Neural cell (in vitro differentiated cells): ENCODE results near the gene OR1N2. TPM values are rescaled to one million over a fixed set of nuclear protein-coding genes. Genes with fewer than 3 reads are reported as not detected.
"Not testable (repeated sequence)": the region's sequence is repeated elsewhere in the genome, so short reads cannot be mapped to it uniquely, and the experiment has no call there.

Experiments used
- H2AFZ ChIP-seq: fragments of 200-600, 300-800 bp; sonication (generic), shearing (Covaris generic); 2 replicates; pipeline ENCODE4 v1.6.0; 2014; ENCODE audit warnings: low read depth, mild to moderate bottlenecking, antibody characterized with exemption, low read length, moderate library complexity
- H3F3A ChIP-seq: fragments of 200-600 bp; shearing (Covaris generic); 2 replicates; pipeline ENCODE4 v1.6.1; 2016; ENCODE audit warnings: mild to moderate bottlenecking, moderate library complexity, mixed read lengths, antibody characterized with exemption, low read length; ENCODE audit not compliant: insufficient read depth, poor library complexity, severe bottlenecking
- H3K27ac ChIP-seq: fragments of 200-600, 300-800 bp; sonication (generic), shearing (Covaris generic); 2 replicates; pipeline ENCODE4 v1.5.1; 2014; ENCODE audit warnings: mild to moderate bottlenecking, low read length, moderate library complexity
- H3K27me3 ChIP-seq: fragments of 300-800, 200-600 bp; sonication (generic), shearing (Covaris generic); 2 replicates; pipeline ENCODE4 v1.6.0; 2014; ENCODE audit warnings: mild to moderate bottlenecking, low read depth, low read length, moderate library complexity; ENCODE audit not compliant: insufficient read depth
- H3K36me3 ChIP-seq: fragments of 300-800, 200-600 bp; sonication (generic), shearing (Covaris generic); 2 replicates; pipeline ENCODE4 v1.5.1; 2014; ENCODE audit warnings: mild to moderate bottlenecking, antibody characterized with exemption, low read length, moderate library complexity; ENCODE audit not compliant: insufficient read depth
- H3K4me2 ChIP-seq: fragments of 300-800, 200-600 bp; sonication (generic), shearing (Covaris generic); 2 replicates; pipeline ENCODE4 v1.6.0; 2014; ENCODE audit warnings: mild to moderate bottlenecking, low read length
- H3K4me3 ChIP-seq: fragments of 300-800, 200-600 bp; sonication (generic), shearing (Covaris generic); 2 replicates; pipeline ENCODE4 v1.5.1; 2014; ENCODE audit warnings: mild to moderate bottlenecking, low read length, moderate library complexity
- H3K79me2 ChIP-seq: fragments of 200-600 bp; shearing (Covaris generic); replicated peaks from 2 replicates; pipeline ENCODE4 v1.6.0; 2014; ENCODE audit warnings: mild to moderate bottlenecking, low read length, moderate library complexity; ENCODE audit not compliant: insufficient read depth
- H3K9ac ChIP-seq: fragments of 300-800, 200-600 bp; sonication (generic), shearing (Covaris generic); 2 replicates; pipeline ENCODE4 v1.6.1; 2016; ENCODE audit warnings: mild to moderate bottlenecking, low read length, mixed read lengths
- H3K9me2 ChIP-seq: fragments of 200-600 bp; shearing (Covaris generic); 2 replicates; pipeline ENCODE4 v1.6.1; 2016; ENCODE audit warnings: mild to moderate bottlenecking, low read length, mixed read lengths; ENCODE audit not compliant: insufficient read depth
- H3K9me3 ChIP-seq: fragments of 200-600, 300-800 bp; sonication (generic), shearing (Covaris generic); 2 replicates; pipeline ENCODE4 v1.6.1; 2016; ENCODE audit warnings: mild to moderate bottlenecking, mixed run types, low read length, moderate library complexity, mixed read lengths
- H4K20me1 ChIP-seq: fragments of 200-600 bp; shearing (Covaris generic); 2 replicates; pipeline ENCODE4 v1.6.1; 2016; ENCODE audit warnings: mild to moderate bottlenecking, mixed run types; ENCODE audit not compliant: insufficient read depth
- EP300 ChIP-seq: fragments of 450-650 bp; conservative IDR thresholded peaks from 2 replicates; pipeline ENCODE4 v1.6.1; 2014; ENCODE audit warnings: antibody characterized with exemption, mild to moderate bottlenecking, moderate library complexity; ENCODE audit not compliant: poor library complexity, severe bottlenecking
- EZH2 ChIP-seq: fragments of 200-600, 300-800 bp; shearing (Covaris generic), sonication (generic); IDR thresholded peaks from 2 replicates; pipeline ENCODE4 v1.6.1; 2014; ENCODE audit warnings: antibody characterized with exemption, low read length, borderline replicate concordance, mild to moderate bottlenecking; ENCODE audit not compliant: insufficient read depth, poor library complexity, severe bottlenecking
- MXI1 ChIP-seq: fragments of 450-650 bp; conservative IDR thresholded peaks from 2 replicates; pipeline ENCODE4 v1.6.1; 2014; ENCODE audit warnings: antibody characterized with exemption, mild to moderate bottlenecking; ENCODE audit not compliant: poor library complexity, severe bottlenecking
- POLR2AphosphoS5 ChIP-seq: IDR thresholded peaks from 2 replicates; pipeline ENCODE4 v1.6.1; 2012
- RAD21 ChIP-seq: fragments of 450-650 bp; conservative IDR thresholded peaks from 2 replicates; pipeline ENCODE4 v1.6.1; 2014; ENCODE audit warnings: antibody characterized with exemption, mild to moderate bottlenecking, moderate library complexity
- SMC3 ChIP-seq: fragments of 450-650 bp; conservative IDR thresholded peaks from 2 replicates; pipeline ENCODE4 v1.6.1; 2014; ENCODE audit warnings: antibody characterized with exemption, mild to moderate bottlenecking, moderate library complexity; ENCODE audit not compliant: poor library complexity
- TAF1 ChIP-seq: IDR thresholded peaks from 2 replicates; pipeline ENCODE4 v1.6.1; 2012; ENCODE audit warnings: low read depth
- polyA plus RNA-seq: library from polyadenylated mRNA; depleted of rRNA; stranded (reverse); fragments of >200 nt; gene quantifications from 2 replicates; pipeline ENCODE4 v1.2.3, GENCODE V29; 2014
- TF ChIP-seq, protein P1 (sequence below): IDR thresholded peaks from 2 replicates; pipeline ENCODE4 v1.6.1; 2012; ENCODE audit warnings: borderline replicate concordance
- TF ChIP-seq, protein P2 (sequence below): fragments of 450-650 bp; IDR thresholded peaks from 2 replicates; pipeline ENCODE4 v1.5.1; 2014; ENCODE audit warnings: antibody characterized with exemption, mild to moderate bottlenecking, moderate library complexity; ENCODE audit not compliant: poor library complexity, severe bottlenecking

OR1N2 gene
- polyA plus RNA-seq, 1 donor from 2014 or later = not detected

DNA sequence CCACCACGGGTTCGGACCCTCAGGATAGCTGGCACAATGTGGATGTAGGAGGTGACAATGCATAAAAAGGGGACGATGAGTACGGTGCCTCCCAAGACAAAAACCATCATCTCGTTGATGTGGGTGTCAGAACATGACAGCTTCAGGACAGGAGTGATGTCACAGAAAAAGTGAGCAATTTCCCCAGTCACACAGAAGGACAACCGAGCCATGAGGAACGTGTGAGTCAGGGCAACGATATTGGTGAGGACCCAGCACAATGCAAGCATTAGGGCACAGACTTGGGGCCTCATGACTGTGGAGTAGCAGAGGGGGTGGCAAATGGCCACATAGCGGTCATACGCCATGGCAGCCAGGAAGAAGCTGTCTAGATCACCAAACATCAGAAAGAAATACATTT, 26.3 kb upstream of the OR1N2 start:
- Histone ChIP-seq H3K9me2 (no peaks in the 10 kb centered on the region), H2AFZ (no peak overlapping the region), H3K4me2 (no peak overlapping the region), H3K79me2 (no peaks in the 10 kb centered on the region), H4K20me1 (no peaks in the 10 kb centered on the region), H3K9me3 (peaks cover 3% of the 10 kb centered on the region), H3K27ac (no peak overlapping the region), H3K4me3 (no peak overlapping the region), H3K27me3 (no peaks in the 10 kb centered on the region), H3K9ac (no peak overlapping the region), H3F3A (no peaks in the 10 kb centered on the region), H3K36me3 (no peaks in the 10 kb centered on the region)
- TF ChIP-seq, protein P1, sequence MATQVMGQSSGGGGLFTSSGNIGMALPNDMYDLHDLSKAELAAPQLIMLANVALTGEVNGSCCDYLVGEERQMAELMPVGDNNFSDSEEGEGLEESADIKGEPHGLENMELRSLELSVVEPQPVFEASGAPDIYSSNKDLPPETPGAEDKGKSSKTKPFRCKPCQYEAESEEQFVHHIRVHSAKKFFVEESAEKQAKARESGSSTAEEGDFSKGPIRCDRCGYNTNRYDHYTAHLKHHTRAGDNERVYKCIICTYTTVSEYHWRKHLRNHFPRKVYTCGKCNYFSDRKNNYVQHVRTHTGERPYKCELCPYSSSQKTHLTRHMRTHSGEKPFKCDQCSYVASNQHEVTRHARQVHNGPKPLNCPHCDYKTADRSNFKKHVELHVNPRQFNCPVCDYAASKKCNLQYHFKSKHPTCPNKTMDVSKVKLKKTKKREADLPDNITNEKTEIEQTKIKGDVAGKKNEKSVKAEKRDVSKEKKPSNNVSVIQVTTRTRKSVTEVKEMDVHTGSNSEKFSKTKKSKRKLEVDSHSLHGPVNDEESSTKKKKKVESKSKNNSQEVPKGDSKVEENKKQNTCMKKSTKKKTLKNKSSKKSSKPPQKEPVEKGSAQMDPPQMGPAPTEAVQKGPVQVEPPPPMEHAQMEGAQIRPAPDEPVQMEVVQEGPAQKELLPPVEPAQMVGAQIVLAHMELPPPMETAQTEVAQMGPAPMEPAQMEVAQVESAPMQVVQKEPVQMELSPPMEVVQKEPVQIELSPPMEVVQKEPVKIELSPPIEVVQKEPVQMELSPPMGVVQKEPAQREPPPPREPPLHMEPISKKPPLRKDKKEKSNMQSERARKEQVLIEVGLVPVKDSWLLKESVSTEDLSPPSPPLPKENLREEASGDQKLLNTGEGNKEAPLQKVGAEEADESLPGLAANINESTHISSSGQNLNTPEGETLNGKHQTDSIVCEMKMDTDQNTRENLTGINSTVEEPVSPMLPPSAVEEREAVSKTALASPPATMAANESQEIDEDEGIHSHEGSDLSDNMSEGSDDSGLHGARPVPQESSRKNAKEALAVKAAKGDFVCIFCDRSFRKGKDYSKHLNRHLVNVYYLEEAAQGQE = no peak
- no peak for TF ChIP-seq TAF1
- no peak for TF ChIP-seq SMC3
- no peak for TF ChIP-seq EP300
- no peak for TF ChIP-seq POLR2AphosphoS5
- TF ChIP-seq RAD21 = no peak
- TF ChIP-seq, protein P2, sequence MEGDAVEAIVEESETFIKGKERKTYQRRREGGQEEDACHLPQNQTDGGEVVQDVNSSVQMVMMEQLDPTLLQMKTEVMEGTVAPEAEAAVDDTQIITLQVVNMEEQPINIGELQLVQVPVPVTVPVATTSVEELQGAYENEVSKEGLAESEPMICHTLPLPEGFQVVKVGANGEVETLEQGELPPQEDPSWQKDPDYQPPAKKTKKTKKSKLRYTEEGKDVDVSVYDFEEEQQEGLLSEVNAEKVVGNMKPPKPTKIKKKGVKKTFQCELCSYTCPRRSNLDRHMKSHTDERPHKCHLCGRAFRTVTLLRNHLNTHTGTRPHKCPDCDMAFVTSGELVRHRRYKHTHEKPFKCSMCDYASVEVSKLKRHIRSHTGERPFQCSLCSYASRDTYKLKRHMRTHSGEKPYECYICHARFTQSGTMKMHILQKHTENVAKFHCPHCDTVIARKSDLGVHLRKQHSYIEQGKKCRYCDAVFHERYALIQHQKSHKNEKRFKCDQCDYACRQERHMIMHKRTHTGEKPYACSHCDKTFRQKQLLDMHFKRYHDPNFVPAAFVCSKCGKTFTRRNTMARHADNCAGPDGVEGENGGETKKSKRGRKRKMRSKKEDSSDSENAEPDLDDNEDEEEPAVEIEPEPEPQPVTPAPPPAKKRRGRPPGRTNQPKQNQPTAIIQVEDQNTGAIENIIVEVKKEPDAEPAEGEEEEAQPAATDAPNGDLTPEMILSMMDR = no peak
- TF ChIP-seq EZH2 = no peak
- TF ChIP-seq MXI1 = no peak

DNA sequence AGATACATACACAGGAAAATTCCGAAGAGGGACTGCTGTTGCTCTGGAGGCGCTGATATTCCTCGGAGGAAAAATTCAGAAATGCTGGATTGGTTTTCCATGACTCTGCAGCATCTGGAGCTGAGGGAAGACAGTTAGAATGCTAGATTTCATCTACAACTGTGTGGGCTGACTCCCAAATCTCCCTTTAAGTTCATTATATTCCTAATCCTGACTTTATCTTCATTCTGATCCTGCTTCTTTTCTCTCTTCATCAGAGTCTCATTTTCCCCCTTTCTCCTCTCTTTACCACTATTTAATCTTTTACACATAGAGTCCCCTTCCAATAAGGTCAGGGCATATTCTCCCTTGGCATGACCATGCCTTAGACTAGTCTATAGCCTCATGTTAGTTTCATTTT, 25.7 kb upstream of the OR1N2 start, which contains the start of gene OR1N1:
Gene OR1N1 (minus strand): TSS at position 101 of the 400 bp plus-strand sequence. CDS start 0 bp downstream, at position 101.
- Histone ChIP-seq H3K27ac (no peak within 1 kb of the TSS), H2AFZ (no peak within 1 kb of the TSS), H3K4me2 (no peak within 1 kb of the TSS), H3K9me2 (no peaks in the 10 kb centered on the region), H4K20me1 (no peaks in the 10 kb centered on the region), H3K9me3 (peaks cover 3% of the 10 kb centered on the region), H3F3A (no peaks in the 10 kb centered on the region), H3K27me3 (no peaks in the 10 kb centered on the region), H3K79me2 (no peaks in the 10 kb centered on the region), H3K4me3 (no peak within 1 kb of the TSS), H3K36me3 (no peaks in the 10 kb centered on the region), H3K9ac (no peak within 1 kb of the TSS)
- TF ChIP-seq TAF1 = no peak
- TF ChIP-seq, protein P2 = no peak
- TF ChIP-seq, protein P1 = no peak
- no peak for TF ChIP-seq RAD21
- no peak for TF ChIP-seq SMC3
- TF ChIP-seq MXI1 = no peak
- TF ChIP-seq EZH2 = no peak
- no peak for TF ChIP-seq POLR2AphosphoS5
- TF ChIP-seq EP300 = no peak

DNA sequence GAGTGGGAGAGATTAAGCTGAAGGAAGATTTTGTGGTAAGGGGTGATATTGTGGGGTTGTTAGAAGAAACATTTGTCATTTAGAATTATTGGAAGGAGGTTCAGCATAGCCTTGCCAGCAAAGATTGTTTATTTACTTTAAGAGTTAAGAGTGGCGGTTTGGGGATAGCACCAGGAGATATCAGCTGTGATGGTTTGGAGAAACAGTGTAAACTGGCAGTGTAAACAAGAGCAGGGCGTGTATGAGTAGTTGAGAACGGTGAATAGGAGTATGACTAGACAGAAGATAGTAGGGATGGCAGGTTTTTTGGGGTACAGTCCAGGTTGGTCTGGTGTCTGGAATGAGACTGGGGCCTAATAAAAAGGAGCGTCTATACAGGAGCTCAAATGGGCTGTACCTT, 21.8 kb upstream of the OR1N2 start:
- not testable (repeated sequence) for H2AFZ ChIP-seq, H3K4me2 ChIP-seq, H3K79me2 ChIP-seq, H3K27me3 ChIP-seq, H3K9me3 ChIP-seq, H3K9me2 ChIP-seq, H3K36me3 ChIP-seq, H4K20me1 ChIP-seq, H3K9ac ChIP-seq, H3K27ac ChIP-seq, H3F3A ChIP-seq, H3K4me3 ChIP-seq
